MCF 10A (cell line): ENCODE measurements around the gene AMDHD2. TPM values are rescaled to one million over a fixed set of nuclear protein-coding genes. Genes with fewer than 3 reads are reported as not detected.

Experiments
- BruUV-seq: library from RNA; stranded (reverse); fragments of 400-500 nt; replicated peaks from 2 replicates; lab custom pipeline; 2021; lab: Mats Ljungman, UMichigan
- CTCF ChIA-PET: fragments of 300-600 bp; sonication (Branson Sonifier 250); formaldehyde crosslinking; extraction: SDS; loops from one replicate; lab custom pipeline; 2021; ENCODE audit warnings: antibody characterized with exemption, inconsistent platforms; lab: Yijun Ruan, JAX
- POLR2A ChIA-PET: fragments of 300-600, 350-650 bp; sonication (Branson Sonifier 250); formaldehyde crosslinking; extraction: SDS; loops from one replicate; lab custom pipeline; 2020; ENCODE audit warnings: antibody characterized with exemption, inconsistent platforms; lab: Yijun Ruan, JAX
- DNase-seq: peaks from one replicate; pipeline ENCODE4 v3.0.0-alpha.2; 2018; ENCODE audit not compliant: unreplicated experiment
- H3K27ac Mint-ChIP-seq: one replicate; pipeline ENCODE4 v1.8.0; 2022; ENCODE audit warnings: mild to moderate bottlenecking, low read depth, mixed read lengths; ENCODE audit not compliant: unreplicated experiment
- H3K27me3 Mint-ChIP-seq: one replicate; pipeline ENCODE4 v1.8.0; 2022; ENCODE audit warnings: mixed read lengths; ENCODE audit not compliant: insufficient read depth, unreplicated experiment
- H3K36me3 Mint-ChIP-seq: one replicate; pipeline ENCODE4 v1.8.0; 2022; ENCODE audit warnings: mild to moderate bottlenecking, moderate library complexity, mixed read lengths; ENCODE audit not compliant: insufficient read depth, unreplicated experiment
- H3K4me1 Mint-ChIP-seq: one replicate; pipeline ENCODE4 v1.8.0; 2022; ENCODE audit warnings: mixed read lengths; ENCODE audit not compliant: insufficient read depth, unreplicated experiment
- H3K4me3 Mint-ChIP-seq: one replicate; pipeline ENCODE4 v1.8.0; 2022; ENCODE audit warnings: mild to moderate bottlenecking, moderate library complexity, mixed read lengths; ENCODE audit not compliant: unreplicated experiment
- H3K9me3 Mint-ChIP-seq: one replicate; pipeline ENCODE4 v1.8.0; 2022; ENCODE audit warnings: mixed read lengths; ENCODE audit not compliant: unreplicated experiment
- intact Hi-C: fragments of 100-400 bp; cut with micrococcal nuclease; formaldehyde crosslinking; loops from 2 replicates; pipeline ENCODE4 v1.14.1; 2022
- total RNA-seq: library from RNA; stranded (reverse); gene quantifications from 2 replicates; pipeline ENCODE4 v1.2.3, GENCODE V29; 2022
- TF ChIP-seq, protein P1 (sequence below): fragments of 200-600 bp; IDR thresholded peaks from one replicate; pipeline ENCODE4 v1.8.0; 2022; ENCODE audit warnings: antibody characterized with exemption, mild to moderate bottlenecking; ENCODE audit not compliant: unreplicated experiment

AMDHD2 gene
- total RNA-seq, 1 experiment from 2014 or later: 15.8 TPM

DNA sequence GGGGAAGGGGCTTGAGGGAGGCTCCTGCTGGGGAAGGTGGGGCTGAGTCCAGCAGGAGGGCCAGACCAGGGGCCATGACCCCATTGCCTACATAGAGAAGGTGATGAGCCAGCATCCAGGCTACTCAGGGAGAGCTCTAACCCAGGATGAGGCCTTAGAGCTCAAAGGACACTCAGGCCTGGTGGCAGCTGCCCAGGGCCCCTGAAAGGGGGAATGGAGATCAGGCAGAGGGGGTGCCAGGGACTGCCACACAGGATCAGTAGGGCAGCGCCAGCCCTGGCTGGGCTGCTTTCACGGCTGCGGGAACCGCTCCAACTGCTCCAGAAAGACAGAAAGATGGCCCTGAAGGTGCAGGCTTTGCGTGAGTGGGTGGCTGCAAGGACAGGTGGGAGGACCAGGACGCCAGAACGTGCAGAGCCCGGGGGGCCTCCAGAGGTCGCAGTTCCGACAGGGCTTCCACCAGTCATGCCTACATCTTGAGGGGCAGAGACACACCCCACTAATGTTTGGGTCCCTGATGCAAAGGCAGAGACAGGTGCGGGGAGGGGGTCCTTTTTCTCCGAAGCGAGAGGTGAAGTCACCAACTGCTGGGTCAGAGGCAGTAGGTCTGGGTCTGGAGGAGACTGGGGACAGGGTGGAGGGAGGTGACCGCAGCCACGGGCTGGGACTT, 7.3 kb upstream of the AMDHD2 start:
- Mint-ChIP-seq H3K36me3 (peaks cover 18% of the 10 kb centered on the region), H3K4me3 (peak overlapping the region; percentile 87), H3K27me3 (no peaks in the 10 kb centered on the region), H3K4me1 (peaks cover 29% of the 10 kb centered on the region), H3K27ac (peak overlapping the region; percentile 94), H3K9me3 (no peaks in the 10 kb centered on the region)
- TF ChIP-seq, protein P1, sequence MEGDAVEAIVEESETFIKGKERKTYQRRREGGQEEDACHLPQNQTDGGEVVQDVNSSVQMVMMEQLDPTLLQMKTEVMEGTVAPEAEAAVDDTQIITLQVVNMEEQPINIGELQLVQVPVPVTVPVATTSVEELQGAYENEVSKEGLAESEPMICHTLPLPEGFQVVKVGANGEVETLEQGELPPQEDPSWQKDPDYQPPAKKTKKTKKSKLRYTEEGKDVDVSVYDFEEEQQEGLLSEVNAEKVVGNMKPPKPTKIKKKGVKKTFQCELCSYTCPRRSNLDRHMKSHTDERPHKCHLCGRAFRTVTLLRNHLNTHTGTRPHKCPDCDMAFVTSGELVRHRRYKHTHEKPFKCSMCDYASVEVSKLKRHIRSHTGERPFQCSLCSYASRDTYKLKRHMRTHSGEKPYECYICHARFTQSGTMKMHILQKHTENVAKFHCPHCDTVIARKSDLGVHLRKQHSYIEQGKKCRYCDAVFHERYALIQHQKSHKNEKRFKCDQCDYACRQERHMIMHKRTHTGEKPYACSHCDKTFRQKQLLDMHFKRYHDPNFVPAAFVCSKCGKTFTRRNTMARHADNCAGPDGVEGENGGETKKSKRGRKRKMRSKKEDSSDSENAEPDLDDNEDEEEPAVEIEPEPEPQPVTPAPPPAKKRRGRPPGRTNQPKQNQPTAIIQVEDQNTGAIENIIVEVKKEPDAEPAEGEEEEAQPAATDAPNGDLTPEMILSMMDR: no peak
- BruUV-seq: no TSS peak
- ChIA-PET POLR2A (interaction anchor here (0.6 to 4.0 kb wide), 8 partner anchors 12 to 509 kb away, joined by 3 to 57 read pairs (median 3); partner anchors contain the start of genes CEMP1, ECI1 and PDPK1), CTCF (interaction anchor here (0.6 to 1.5 kb wide), 2 partner anchors 11 to 68 kb away, joined by 3 read pairs; no protein-coding TSS in a partner anchor)
- DNase-seq: no peak
- intact Hi-C loops: no loop called here

DNA sequence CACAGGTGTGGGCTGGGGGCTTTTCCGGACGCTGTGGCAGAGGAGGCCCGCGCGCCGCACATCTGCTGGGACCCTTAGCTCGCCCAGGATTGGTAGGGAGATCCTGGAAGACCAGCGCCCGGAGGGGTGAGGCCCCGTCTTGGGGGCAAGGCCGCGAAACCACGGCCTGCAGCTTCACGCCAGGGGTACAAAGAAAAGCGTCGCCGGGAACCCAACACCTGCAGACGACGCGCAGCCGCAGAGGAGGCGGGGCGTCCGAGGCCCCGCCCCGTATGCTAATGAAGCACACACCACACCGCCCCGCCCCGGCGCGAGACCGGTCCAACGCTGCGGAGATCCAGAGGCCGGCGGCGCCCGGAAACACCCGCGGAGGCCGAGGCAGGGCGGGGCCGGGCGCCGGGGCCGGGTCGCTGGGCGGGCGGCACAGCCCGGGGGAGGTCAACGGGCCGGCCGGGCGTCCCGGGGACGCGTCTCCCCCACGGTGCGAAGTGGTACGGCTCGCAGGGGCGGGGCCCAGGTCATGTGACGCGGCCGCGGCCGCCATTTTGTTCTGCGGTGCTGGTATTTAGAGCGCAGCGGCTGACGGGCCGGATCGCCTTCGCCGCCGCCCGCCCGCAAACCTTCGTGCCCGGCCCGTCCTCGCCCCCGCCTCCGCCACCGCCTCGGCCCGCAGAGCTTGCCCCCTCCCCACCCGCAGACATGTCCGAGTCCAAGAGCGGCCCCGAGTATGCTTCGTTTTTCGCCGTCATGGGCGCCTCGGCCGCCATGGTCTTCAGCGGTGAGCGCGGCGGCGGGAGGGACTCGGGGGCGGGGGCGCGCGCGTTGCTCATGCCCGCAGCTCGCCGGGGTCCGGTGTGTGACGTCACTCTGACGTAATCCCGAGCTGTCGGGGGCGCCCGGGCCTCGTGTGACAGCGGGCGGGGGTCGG, 6.5 kb upstream of the AMDHD2 start, which contains the start of gene ATP6V0C:
TSS of gene ATP6V0C (plus strand) at position 548 of the 928 bp plus-strand sequence. CDS start at position 700, 152 bp downstream.
- intact Hi-C loops: loop anchor here (2.0 kb wide), 1 partner anchor 39 kb away; the partner anchor contains the start of gene TBC1D24
- POLR2A ChIA-PET: interaction anchor here (0.5 to 4.0 kb wide), 14 partner anchors 12 to 549 kb away, joined by 3 to 57 read pairs (median 3); partner anchors contain the start of genes CEMP1, ECI1, PDPK1 and RPS2
- Mint-ChIP-seq H3K27me3 (no peaks in the 10 kb centered on the region), H3K9me3 (no peaks in the 10 kb centered on the region), H3K36me3 (peaks cover 18% of the 10 kb centered on the region), H3K4me3 (peak within 1 kb of the TSS; percentile 87), H3K27ac (peak within 1 kb of the TSS; percentile 94), H3K4me1 (peaks cover 29% of the 10 kb centered on the region)
- TF ChIP-seq, protein P1: no peak
- peak; percentile 88 for DNase-seq
- CTCF ChIA-PET: interaction anchor here (0.6 kb wide), 1 partner anchor 12 kb away, joined by 6 read pairs; no protein-coding TSS in a partner anchor
- BruUV-seq: TSS peak; percentile 24

DNA sequence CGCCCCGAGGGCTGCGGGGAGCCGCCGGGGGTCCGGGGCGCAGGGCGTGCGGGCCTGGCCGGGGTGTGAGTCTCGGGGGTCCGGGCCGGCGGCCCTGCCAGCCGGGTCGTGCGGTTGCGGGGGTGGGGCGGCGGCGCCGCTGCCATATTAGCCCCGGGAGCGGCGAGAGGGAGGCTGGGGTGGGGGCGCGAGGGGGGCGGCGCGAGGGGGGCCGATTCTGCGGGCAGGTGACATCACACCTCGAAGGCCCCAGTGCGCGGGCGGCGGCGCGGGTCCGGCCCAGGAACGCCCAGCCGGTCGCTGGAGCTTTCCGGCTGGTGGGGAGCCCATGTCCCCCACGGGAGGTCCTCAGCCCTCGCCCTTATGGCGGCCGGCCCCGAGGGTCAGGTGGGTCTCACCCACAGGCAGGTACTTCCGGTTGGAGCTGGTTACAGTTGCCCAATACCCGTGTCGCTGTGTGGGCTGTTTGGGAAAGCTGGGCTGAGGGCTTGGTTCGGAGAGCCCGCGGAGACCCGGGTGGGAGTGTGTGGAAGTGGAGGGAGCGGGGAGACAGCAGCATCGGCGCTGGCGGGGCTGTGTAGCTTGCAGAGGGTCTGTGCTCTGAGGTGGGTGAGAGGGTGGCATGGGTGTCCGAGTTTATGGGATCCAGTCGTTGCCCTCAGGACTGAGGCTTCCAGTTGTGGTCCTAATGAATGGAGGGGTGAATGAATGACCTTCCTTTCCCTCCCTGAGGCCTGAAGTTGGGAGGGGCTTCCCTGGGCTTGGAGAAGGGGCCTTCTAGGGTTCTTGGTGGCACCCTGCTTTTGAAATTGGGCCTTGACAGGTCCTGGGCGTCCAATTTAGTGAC, 5.6 kb upstream of the AMDHD2 start:
- Mint-ChIP-seq H3K36me3 (peaks cover 18% of the 10 kb centered on the region), H3K27me3 (no peaks in the 10 kb centered on the region), H3K4me1 (peaks cover 30% of the 10 kb centered on the region), H3K4me3 (peak overlapping the region; percentile 87), H3K27ac (peak overlapping the region; percentile 94), H3K9me3 (no peaks in the 10 kb centered on the region)
- ChIA-PET POLR2A (interaction anchor here (0.5 to 4.0 kb wide), 15 partner anchors 12 to 550 kb away, joined by 3 to 57 read pairs (median 4); partner anchors contain the start of genes CEMP1, ECI1, PDPK1 and RPS2), CTCF (interaction anchor here (0.6 to 1.1 kb wide), 2 partner anchors 13 to 14 kb away, joined by 4 to 6 read pairs; no protein-coding TSS in a partner anchor)
- TF ChIP-seq, protein P1: no peak
- BruUV-seq: no TSS peak
- intact Hi-C loops: loop anchor here (2.0 kb wide), 1 partner anchor 40 kb away; the partner anchor contains the start of gene TBC1D24
- no peak for DNase-seq
